GM12878 (cell line): ENCODE measurements around the gene ATP6V1G2. TPM values are rescaled to one million over a fixed set of nuclear protein-coding genes. Genes with fewer than 3 reads are reported as not detected.

ENCODE experiments used
- ATAC-seq: fragments of 200-7000 bp; cut with Tn5 transposase; 3 replicates; pipeline ENCODE4 v1.9.1; 2020; ENCODE audit warnings: mild to moderate bottlenecking, moderate library complexity
- BruUV-seq: library from RNA; stranded (reverse); fragments of 400-500 nt; replicated peaks from 2 replicates; lab custom pipeline; 2021; lab: Mats Ljungman, UMichigan
- CTCF ChIA-PET: fragments of 300-600 bp; sonication (Branson Sonifier 250); formaldehyde crosslinking; extraction: SDS; loops from one replicate; lab custom pipeline; 2021; ENCODE audit warnings: inconsistent platforms; lab: Yijun Ruan, JAX
- POLR2A ChIA-PET: fragments of 350-600 bp; formaldehyde crosslinking; extraction: SDS; loops from one replicate; lab custom pipeline; 2021; ENCODE audit warnings: inconsistent platforms; lab: Charles Lee
- RAD21 ChIA-PET: fragments of 300-600 bp; sonication (Branson Sonifier 250); formaldehyde crosslinking; loops from one replicate; lab custom pipeline; 2023; ENCODE audit warnings: antibody characterized with exemption; ENCODE audit not compliant: unreplicated experiment; lab: Charles Lee
- SMC1A ChIA-PET: fragments of 300-600 bp; sonication (Branson Sonifier 250); formaldehyde crosslinking; loops from one replicate; lab custom pipeline; 2023; ENCODE audit not compliant: unreplicated experiment, uncharacterized antibody; lab: Charles Lee
- DNase-seq: peaks from one replicate; pipeline ENCODE4 v3.0.0-alpha.2; 2011; ENCODE audit warnings: low read depth, low spot score
- FAIRE-seq: peaks from 3 replicates; lab custom pipeline; 2011; peaks lifted over from hg19 to GRCh38; lab: Jason Lieb, UNC
- H2AFZ ChIP-seq: 2 replicates; pipeline ENCODE4 v1.6.0; 2011; ENCODE audit warnings: low read depth, low read length, control low read depth; ENCODE audit not compliant: control insufficient read depth
- H3K27ac ChIP-seq: 2 replicates; pipeline ENCODE4 v1.5.1; 2011; ENCODE audit warnings: control low read depth; ENCODE audit not compliant: control insufficient read depth, insufficient read depth
- H3K27me3 ChIP-seq, 2 experiments: replicated peaks in 1 of 2; 2 replicates each; pipeline versions ENCODE4 v1.6.0 to v1.6.1; 2011; ENCODE audit warnings: low read length in 1 of 2; ENCODE audit not compliant: control insufficient read depth in 2 of 2, insufficient read depth in 2 of 2
- H3K36me3 ChIP-seq, 2 experiments: 2 replicates each; pipeline ENCODE4 v1.5.1; 2011; ENCODE audit warnings: low read length in 1 of 2; ENCODE audit not compliant: control insufficient read depth in 2 of 2, insufficient read depth in 2 of 2
- H3K4me1 ChIP-seq: 2 replicates; pipeline ENCODE4 v1.6.1; 2011; ENCODE audit warnings: mild to moderate bottlenecking, low read length, moderate library complexity, mixed read lengths; ENCODE audit not compliant: control insufficient read depth, insufficient read depth
- H3K4me2 ChIP-seq: 2 replicates; pipeline ENCODE4 v1.6.0; 2011; ENCODE audit warnings: control low read depth; ENCODE audit not compliant: control insufficient read depth, insufficient read depth
- H3K4me3 ChIP-seq: fragments of 200-600 bp; sonication (generic); 2 replicates; pipeline ENCODE4 v1.5.1; 2016
- H3K79me2 ChIP-seq: 2 replicates; pipeline ENCODE4 v1.6.0; 2011; ENCODE audit warnings: low read length; ENCODE audit not compliant: control insufficient read depth, insufficient read depth
- H3K9ac ChIP-seq: 2 replicates; pipeline ENCODE4 v1.8.0; 2011; ENCODE audit warnings: low read length, control low read depth, mixed read lengths; ENCODE audit not compliant: control insufficient read depth, insufficient read depth
- H3K9me3 ChIP-seq: replicated peaks from 3 replicates; pipeline ENCODE4 v1.5.1; 2011; ENCODE audit warnings: mild to moderate bottlenecking, low read length; ENCODE audit not compliant: control insufficient read depth, insufficient read depth
- H4K20me1 ChIP-seq: 2 replicates; pipeline ENCODE4 v1.6.0; 2011; ENCODE audit not compliant: control insufficient read depth, insufficient read depth
- ASH2L ChIP-seq: fragments of 300-600, 200-600 bp; sonication (generic); IDR thresholded peaks from 2 replicates; pipeline ENCODE4 v1.6.1; 2017; ENCODE audit warnings: low read depth, mild to moderate bottlenecking, borderline replicate concordance
- BHLHE40 ChIP-seq, 2 experiments: fragments of 450-650 bp in 1 of 2; IDR thresholded peaks; 2 replicates each; pipeline ENCODE4 v1.6.1; 2011 to 2017; ENCODE audit warnings: low read depth in 2 of 2, borderline replicate concordance in 1 of 2, improper control_type of control experiment in 1 of 2, low read length in 1 of 2, mild to moderate bottlenecking in 1 of 2
- BMI1 ChIP-seq: fragments of 450-650 bp; IDR thresholded peaks from 2 replicates; pipeline ENCODE4 v1.6.1; 2016; ENCODE audit warnings: mild to moderate bottlenecking, moderate library complexity, borderline replicate concordance
- CREM ChIP-seq: IDR thresholded peaks from 2 replicates; pipeline ENCODE4 v1.6.1; 2014; ENCODE audit warnings: antibody characterized with exemption, low read depth
- ESRRA ChIP-seq: IDR thresholded peaks from 2 replicates; pipeline ENCODE4 v1.6.1; 2012; ENCODE audit warnings: mild to moderate bottlenecking, low read length, improper control_type of control experiment
- ETV6 ChIP-seq, 2 experiments: fragments of 450-650 bp in 1 of 2; IDR thresholded peaks in 1 of 2; conservative IDR thresholded peaks in 1 of 2; 2 replicates each; pipeline ENCODE4 v1.6.1; 2014; ENCODE audit warnings: antibody characterized with exemption in 1 of 2, borderline replicate concordance in 1 of 2, low read depth in 1 of 2, mild to moderate bottlenecking in 1 of 2, moderate library complexity in 1 of 2
- MEF2B ChIP-seq: fragments of 450-650 bp; IDR thresholded peaks from 2 replicates; pipeline ENCODE4 v1.6.1; 2018; ENCODE audit warnings: mild to moderate bottlenecking, moderate library complexity; ENCODE audit not compliant: partially characterized antibody, poor library complexity, severe bottlenecking
- MXI1 ChIP-seq: fragments of 150-350 bp; IDR thresholded peaks from 2 replicates; pipeline ENCODE4 v1.6.1; 2011; ENCODE audit warnings: low read depth, mild to moderate bottlenecking, inconsistent platforms, low read length, improper control_type of control experiment
- POU2F2 ChIP-seq: IDR thresholded peaks from 3 replicates; pipeline ENCODE4 v1.6.1; 2011; ENCODE audit warnings: low read depth, mild to moderate bottlenecking, low read length, borderline replicate concordance
- REST ChIP-seq: IDR thresholded peaks from 2 replicates; pipeline ENCODE4 v1.6.1; 2012; ENCODE audit warnings: mild to moderate bottlenecking, low read depth, low read length
- SMAD1 ChIP-seq: fragments of 450-650 bp; IDR thresholded peaks from 2 replicates; pipeline ENCODE4 v1.6.1; 2018; ENCODE audit warnings: mild to moderate bottlenecking, low read depth; ENCODE audit not compliant: partially characterized antibody
- SMC3 ChIP-seq: IDR thresholded peaks from 2 replicates; pipeline ENCODE4 v1.6.1; 2011; ENCODE audit warnings: low read length, improper control_type of control experiment, borderline replicate concordance
- TCF12 ChIP-seq: IDR thresholded peaks from 2 replicates; pipeline ENCODE4 v1.6.1; 2011; ENCODE audit warnings: low read depth, mild to moderate bottlenecking, low read length
- ZNF24 ChIP-seq: fragments of 450-650 bp; IDR thresholded peaks from 2 replicates; pipeline ENCODE4 v1.6.1; 2017; ENCODE audit warnings: antibody characterized with exemption, mild to moderate bottlenecking
- ZNF622 ChIP-seq: fragments of 450-650 bp; IDR thresholded peaks from 2 replicates; pipeline ENCODE4 v1.6.1; 2017; ENCODE audit warnings: mild to moderate bottlenecking, inconsistent platforms
- WGBS: methylation state at CpG from one replicate; pipeline ENCODE4 v1.1.6; 2016; ENCODE audit warnings: low lambda C conversion rate; ENCODE audit not compliant: insufficient replicate concordance, insufficient coverage; ENCODE audit errors: missing lambda C conversion rate; 5-methylcytosine and 5-hydroxymethylcytosine counted together
- in situ Hi-C: fragments of 300-500 bp; cut with MboI; formaldehyde crosslinking; loops from 9 replicates; pipeline ENCODE4 v1.14.3; 2018; ENCODE audit warnings: mixed read lengths
- intact Hi-C: fragments of 100-400 bp; cut with micrococcal nuclease; formaldehyde crosslinking; loops from one replicate; pipeline ENCODE4 v1.14.2; 2022; ENCODE audit not compliant: unreplicated experiment
- polyA plus RNA-seq, 11 experiments: library from polyadenylated mRNA; depleted of rRNA in 4 of 11; unstranded in 6 of 11; stranded (reverse) in 5 of 11; fragments of >200 nt; fragmentation: Nextera tagmentation in 4 of 11; fragmentation: Illumina TruSeq in 1 of 11; extraction: Ambion mirVana in 4 of 11; extraction: Trizol in 1 of 11; gene quantifications; 1 replicate in 1 of 11; 2 replicates in 10 of 11; pipeline versions ENCODE4 v1.2.1 to v1.2.3, GENCODE V29; 2011 to 2016; ENCODE audit warnings: inconsistent platforms in 2 of 11, missing spikeins in 2 of 11, low read depth in 1 of 11
- total RNA-seq, 4 experiments: library from RNA; depleted of rRNA in 3 of 4; stranded (reverse); fragments of >200 nt in 3 of 4; fragmentation: Illumina TruSeq in 1 of 4; extraction: Trizol in 1 of 4; gene quantifications; 2 replicates each; pipeline versions ENCODE4 v1.2.1 to v1.2.3, GENCODE V29; 2013 to 2021

ATP6V1G2 gene
- total and polyA plus RNA-seq, 10 of the 15 experiments (the other 5 are each of a cell fraction or from before 2014, with no cell fraction given): 0.45 to 8.9 (median 2.8) TPM

GRCh38 chr6:31575335-31575901, 29.0 kb upstream of the ATP6V1G2 start, which contains the start of gene TNF (continued):
- TF ChIP-seq ZNF24: no peak
- peak; percentile 80 for TF ChIP-seq SMAD1
- TF ChIP-seq ASH2L: no peak
- no peak for TF ChIP-seq ZNF622

GRCh38 chr6:31574106-31575061, 28.0 kb upstream of the ATP6V1G2 start:
- H3K4me3 ChIP-seq: peak overlapping the region; percentile 91
- H3K9ac ChIP-seq: peak overlapping the region; percentile 82
- DNase-seq (no peak), FAIRE-seq (no peak), ATAC-seq (peak; percentile 1)
- ChIA-PET SMC1A (interaction anchor here (0.6 to 45.5 kb wide), 7 partner anchors 10 to 391 kb away, joined by 3 to 1989 read pairs (median 5); partner anchors contain the start of genes AIF1, ATP6V1G2, DDX39B and LST1), RAD21 (interaction anchor here (0.6 to 17.5 kb wide), 13 partner anchors 8 to 256 kb away, joined by 3 to 620 read pairs (median 5); partner anchors contain the start of genes ATP6V1G2, DDX39B, GPANK1 and LST1), POLR2A (interaction anchor here (0.9 to 17.1 kb wide), 12 partner anchors 7 to 253 kb away, joined by 3 to 282 read pairs (median 12); partner anchors contain the start of genes ATP6V1G2, DDX39B, HSPA1B and LST1), CTCF (interaction anchor here (0.6 to 31.0 kb wide), 8 partner anchors 8 to 191 kb away, joined by 3 to 2098 read pairs (median 4); partner anchors contain the start of genes ATP6V1G2, C6orf47, DDX39B and LST1)
- H2AFZ ChIP-seq: no peak overlapping the region
- in situ Hi-C loops (loop anchor here (25.0 kb wide), 2 partner anchors 1038 to 1388 kb away; partner anchors contain the start of genes BRD2 and HLA-DMA), intact Hi-C loops (no loop called here)
- WGBS: 35% methylated on average over 14 of the region's 14 CpGs
- no TSS peak for BruUV-seq
- H3K4me2 ChIP-seq: peak overlapping the region; percentile 84
- H3K9me3 ChIP-seq: no peaks in the 10 kb centered on the region
- H3K36me3 ChIP-seq: peaks cover 0 to 7% of the 10 kb centered on the region in 2 experiments; a peak in 2 of 4 replicates
- H3K4me1 ChIP-seq: peaks cover 53% of the 10 kb centered on the region
- no peaks in the 10 kb centered on the region for H4K20me1 ChIP-seq
- H3K79me2 ChIP-seq: peaks cover 75% of the 10 kb centered on the region
- H3K27me3 ChIP-seq: no peaks in the 10 kb centered on the region
- peak overlapping the region; percentile 96 for H3K27ac ChIP-seq
- no peak for TF ChIP-seq ESRRA
- no peak for TF ChIP-seq REST
- 0 out of 4 replicates have a peak, but pooled peaks of 1 of the 2 experiments have one; percentile 12 for TF ChIP-seq BHLHE40 (IDR thresholded peaks at IDR 0.05; ENCODE audit: borderline replicate concordance in 1 of 2, low read depth in 2 of 2, low read length in 1 of 2)
- TF ChIP-seq SMC3: 0 out of 2 replicates have a peak, but pooled peaks have one; percentile 7
- peak; percentile 82 for TF ChIP-seq MEF2B
- TF ChIP-seq CREM: peak; percentile 37; the same call in 1 of the 2 replicates
- TF ChIP-seq MXI1: no peak
- 0 out of 2 replicates have a peak, but pooled peaks have one; percentile 14 for TF ChIP-seq TCF12
- TF ChIP-seq BMI1: no peak
- TF ChIP-seq ETV6 (conservative IDR thresholded peaks at IDR 0.05 in 1 of 2, IDR thresholded peaks at IDR 0.05 in 1 of 2; ENCODE audit: borderline replicate concordance in 1 of 2, low read depth in 1 of 2): peak in 1 of 2 experiments; percentile 17; a peak in 1 of 4 replicates
- 0 out of 3 replicates have a peak, but pooled peaks have one; percentile 8 for TF ChIP-seq POU2F2
